Ectodermal cell (in vitro differentiated cells): Measurements from ENCODE around the gene EFHC1.

ENCODE experiments used
- H3K27ac ChIP-seq: 2 replicates; pipeline ENCODE4 v1.7.0; 2013; ENCODE audit warnings: mild to moderate bottlenecking, low read depth, low read length; ENCODE audit not compliant: insufficient read depth, poor library complexity, severe bottlenecking
- H3K27me3 ChIP-seq: 2 replicates; pipeline ENCODE4 v1.7.0; 2013; ENCODE audit warnings: mild to moderate bottlenecking, low read length; ENCODE audit not compliant: insufficient read depth, control insufficient read depth, poor library complexity, severe bottlenecking
- H3K36me3 ChIP-seq: one replicate; pipeline ENCODE4 v1.7.0; 2013; ENCODE audit warnings: low read length; ENCODE audit not compliant: control insufficient read depth, insufficient read depth
- H3K4me1 ChIP-seq: one replicate; pipeline ENCODE4 v1.7.0; 2013; ENCODE audit warnings: low read length; ENCODE audit not compliant: control insufficient read depth, insufficient read depth
- H3K4me3 ChIP-seq: 2 replicates; pipeline ENCODE4 v1.7.0; 2013; ENCODE audit warnings: low read depth, low read length, control low read depth; ENCODE audit not compliant: insufficient read depth
- H3K9me3 ChIP-seq: 2 replicates; pipeline ENCODE4 v1.7.0; 2013; ENCODE audit warnings: mild to moderate bottlenecking, low read length, moderate library complexity; ENCODE audit not compliant: control insufficient read depth
- WGBS, 2 experiments: methylation state at CpG; one replicate each; pipeline ENCODE4 v1.1.7; 2013; ENCODE audit warnings: missing lambda C conversion rate in 2 of 2; 5-methylcytosine and 5-hydroxymethylcytosine counted together

Gene EFHC1

DNA sequence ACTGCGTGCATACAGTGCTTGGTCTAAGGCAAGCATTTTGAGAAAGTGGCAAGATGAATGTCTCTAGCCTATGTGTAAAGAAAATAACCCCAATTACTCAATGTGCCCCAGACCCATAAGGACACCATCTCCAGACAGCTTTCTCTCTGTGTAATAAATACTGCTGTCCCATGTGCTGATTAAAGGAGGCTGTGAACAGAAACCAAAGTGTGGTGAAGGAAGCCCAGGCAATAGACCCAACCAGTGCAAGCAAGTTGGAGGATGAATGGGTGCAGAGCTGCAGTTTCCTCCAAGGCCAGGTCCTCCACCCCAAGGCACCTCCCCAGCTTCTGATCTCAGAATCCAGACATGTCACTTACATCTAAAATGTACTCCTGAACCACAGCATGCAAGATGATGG, 96.1 kb downstream of the EFHC1 start:
- no peak overlapping the region for H3K4me3 ChIP-seq
- H3K4me1 ChIP-seq: peaks cover 13% of the 10 kb centered on the region
- H3K27me3 ChIP-seq: no peaks in the 10 kb centered on the region
- H3K9me3 ChIP-seq: no peaks in the 10 kb centered on the region
- 94 to 100% methylated on average over 1 of the region's 1 CpG for WGBS, 2 experiments
- no peak overlapping the region for H3K27ac ChIP-seq
- no peaks in the 10 kb centered on the region for H3K36me3 ChIP-seq

DNA sequence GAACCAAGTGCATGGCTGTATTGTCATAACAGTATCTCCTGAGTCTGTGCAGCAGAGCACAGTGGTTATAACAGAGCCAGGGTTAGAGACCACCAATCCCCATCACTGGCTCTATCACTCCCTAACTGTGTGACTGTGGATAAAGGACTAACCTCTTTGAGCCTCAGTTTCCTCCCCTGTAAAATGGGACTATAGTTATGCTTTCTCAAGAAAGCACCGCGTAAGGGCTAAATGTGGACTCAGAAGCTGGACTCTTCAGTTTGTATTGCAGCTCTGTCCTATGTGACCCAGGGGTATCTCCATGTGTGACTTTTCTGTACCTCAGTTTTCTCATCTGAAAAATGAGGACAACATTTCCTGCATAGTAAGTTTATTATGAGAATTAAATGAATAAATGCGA, 96.8 kb downstream of the EFHC1 start:
- H3K27ac ChIP-seq: no peak overlapping the region
- H3K4me1 ChIP-seq: peaks cover 13% of the 10 kb centered on the region
- no peaks in the 10 kb centered on the region for H3K36me3 ChIP-seq

DNA sequence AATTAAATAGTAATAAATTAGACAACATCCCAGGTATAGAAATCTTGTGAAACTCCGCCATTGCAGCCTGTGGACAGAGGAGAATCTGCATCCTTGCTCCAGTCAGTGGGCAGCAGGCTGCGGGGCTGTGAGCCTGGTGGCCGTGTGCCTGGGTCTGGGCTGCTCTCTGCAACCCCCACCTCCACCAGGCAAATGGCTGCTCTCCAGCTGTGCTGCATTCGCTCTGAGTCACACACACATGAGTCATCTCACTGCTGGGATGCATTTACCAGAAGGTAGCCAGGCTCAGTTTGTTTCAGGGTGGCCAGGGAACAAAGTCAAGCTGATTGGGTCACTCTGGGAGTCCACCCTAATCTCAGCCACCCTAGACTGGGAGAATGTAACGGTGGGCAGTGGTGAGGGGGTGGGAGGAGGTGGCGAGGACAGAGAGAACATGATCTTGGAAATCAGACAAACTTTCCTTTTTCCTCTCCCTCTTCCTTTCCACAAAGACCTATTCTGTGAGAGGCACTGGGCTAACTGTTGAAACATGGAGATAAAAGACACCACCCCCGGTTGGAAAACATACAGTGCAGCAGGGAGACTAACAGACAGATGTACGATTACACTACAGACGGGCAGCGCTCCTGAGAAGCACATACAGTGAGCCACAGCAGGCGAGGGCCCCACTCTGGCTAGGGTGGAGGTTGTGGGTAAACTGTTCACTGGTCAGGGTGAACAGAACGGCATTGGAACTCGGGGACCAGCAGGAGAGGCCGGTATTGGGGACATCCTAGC, 97.5 kb downstream of the EFHC1 start:
- H3K4me1 ChIP-seq: peaks cover 13% of the 10 kb centered on the region
- no peaks in the 10 kb centered on the region for H3K27me3 ChIP-seq
- no peak overlapping the region for H3K27ac ChIP-seq
- no peak overlapping the region for H3K4me3 ChIP-seq
- no peaks in the 10 kb centered on the region for H3K36me3 ChIP-seq
- WGBS, 2 experiments: 55 to 63% methylated on average over 12 of the region's 14 CpGs
- no peaks in the 10 kb centered on the region for H3K9me3 ChIP-seq

More for the DNA sequence above, 96.8 kb downstream of the EFHC1 start:
- WGBS, 2 experiments: 99 to 100% methylated on average over 3 of the region's 3 CpGs
- Histone ChIP-seq H3K27me3 (no peaks in the 10 kb centered on the region), H3K4me3 (no peak overlapping the region), H3K9me3 (no peaks in the 10 kb centered on the region)

DNA sequence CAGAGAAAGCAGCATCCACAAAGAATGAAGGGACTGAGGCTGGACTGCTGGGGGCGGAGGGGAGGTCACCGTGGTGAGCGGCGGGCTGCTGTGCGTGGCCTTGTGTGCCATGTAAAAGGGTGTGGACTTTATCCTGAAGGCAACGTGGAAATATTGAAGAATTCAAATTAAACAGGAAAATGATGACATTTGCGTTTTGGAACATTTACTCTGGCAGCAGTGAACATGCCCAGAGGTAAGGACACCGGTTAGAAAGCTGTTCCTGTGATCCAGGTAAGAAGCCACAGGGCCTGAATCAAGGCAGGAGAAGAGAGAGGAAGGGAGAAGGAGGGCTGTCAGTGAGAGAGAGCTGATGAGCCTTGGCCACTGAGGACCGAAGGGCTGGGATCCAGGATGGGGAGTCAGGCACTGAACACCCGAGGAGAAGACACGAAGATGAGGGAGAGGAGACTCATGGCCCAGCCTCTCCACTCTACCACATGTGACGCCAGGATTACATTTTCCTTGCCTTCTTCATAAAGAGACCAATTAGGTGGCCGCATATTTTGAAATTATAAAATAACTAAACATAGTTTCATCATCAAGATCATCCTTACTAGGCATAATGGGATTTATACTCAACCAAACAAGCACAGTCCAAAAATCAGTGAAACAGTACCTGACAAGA, 98.3 kb downstream of the EFHC1 start:
- H3K36me3 ChIP-seq: no peaks in the 10 kb centered on the region
- no peak overlapping the region for H3K27ac ChIP-seq
- no peaks in the 10 kb centered on the region for H3K9me3 ChIP-seq
- H3K4me3 ChIP-seq: no peak overlapping the region
- H3K4me1 ChIP-seq: peaks cover 13% of the 10 kb centered on the region
- WGBS, 2 experiments: 84 to 86% methylated on average over 13 of the region's 13 CpGs
- H3K27me3 ChIP-seq: no peaks in the 10 kb centered on the region

DNA sequence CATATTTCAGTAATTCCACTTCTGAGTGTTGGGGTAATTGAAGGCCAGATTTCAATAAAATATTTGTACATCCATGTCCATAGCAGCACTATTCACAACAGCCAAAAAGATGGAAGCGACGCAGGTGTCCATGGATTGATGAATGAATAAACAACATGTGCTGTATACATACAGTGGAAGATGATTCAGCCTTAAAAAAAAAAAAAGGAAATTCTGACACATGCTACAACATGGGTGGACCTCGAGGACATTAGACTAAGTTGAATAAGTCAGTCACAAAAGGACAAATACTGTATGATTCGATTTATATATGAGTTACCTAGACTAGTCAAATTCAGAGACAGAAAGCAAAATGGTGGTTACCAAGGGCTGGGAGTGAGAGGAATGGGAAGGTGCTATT, 99.5 kb downstream of the EFHC1 start:
- 94 to 98% methylated on average over 4 of the region's 4 CpGs for WGBS, 2 experiments
- Histone ChIP-seq H3K36me3 (no peaks in the 10 kb centered on the region), H3K27me3 (no peaks in the 10 kb centered on the region), H3K4me1 (peaks cover 13% of the 10 kb centered on the region), H3K4me3 (no peak overlapping the region), H3K27ac (no peak overlapping the region), H3K9me3 (no peaks in the 10 kb centered on the region)

DNA sequence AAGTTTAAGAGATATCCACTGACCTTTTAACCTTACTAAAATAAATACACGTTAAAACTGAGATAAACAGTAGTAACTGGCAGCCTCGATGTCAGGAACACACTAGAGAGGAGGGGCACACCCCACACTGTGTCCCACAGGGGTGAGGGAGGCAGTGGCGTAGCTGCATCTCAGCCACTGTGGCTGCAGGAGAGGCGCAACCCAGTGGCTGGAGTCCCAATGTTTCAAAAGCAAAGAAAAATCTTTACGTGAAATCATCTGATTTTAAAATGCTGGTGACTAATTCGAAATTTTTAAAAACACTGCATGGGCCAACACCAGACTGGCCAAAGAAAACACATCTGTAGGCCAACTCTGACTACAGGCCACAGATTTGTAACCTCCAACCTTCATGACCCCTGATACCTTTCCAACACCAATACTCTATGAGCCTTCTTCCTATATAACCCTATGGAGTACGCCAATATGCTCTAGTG, 102.0 kb downstream of the EFHC1 start:
- 91 to 92% methylated on average over 7 of the region's 7 CpGs for whole genome bisulfite sequencing, 2 experiments

DNA sequence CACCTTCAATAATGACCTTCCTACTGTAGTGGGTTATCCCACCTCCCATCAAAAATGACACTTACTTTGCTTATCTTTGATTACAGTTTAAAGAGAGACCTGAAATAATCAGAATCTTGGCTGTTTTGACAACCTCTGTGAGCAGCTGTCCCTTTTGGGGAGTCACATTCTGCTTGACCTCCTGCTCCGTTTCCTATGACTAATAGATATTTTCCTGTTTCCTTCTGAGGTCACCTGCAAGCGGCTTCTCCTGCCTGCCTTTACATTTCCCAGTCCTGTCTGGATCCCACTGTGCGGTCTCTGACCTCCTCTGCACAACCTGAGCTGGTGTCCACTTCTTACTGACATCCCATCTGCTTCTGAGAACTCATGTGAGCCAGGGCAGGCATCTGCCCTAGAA, 102.5 kb downstream of the EFHC1 start:
- H3K4me1 ChIP-seq: peaks cover 10% of the 10 kb centered on the region
- H3K27ac ChIP-seq: no peak overlapping the region
- H3K9me3 ChIP-seq: no peaks in the 10 kb centered on the region
- no peak overlapping the region for H3K4me3 ChIP-seq
- no peaks in the 10 kb centered on the region for H3K36me3 ChIP-seq
- WGBS, 2 experiments: 91 to 92% methylated on average over 3 of the region's 3 CpGs
- H3K27me3 ChIP-seq: no peaks in the 10 kb centered on the region

More for the DNA sequence above, 102.0 kb downstream of the EFHC1 start:
- H3K27ac ChIP-seq: no peak overlapping the region
- peaks cover 13% of the 10 kb centered on the region for H3K4me1 ChIP-seq
- no peaks in the 10 kb centered on the region for H3K9me3 ChIP-seq
- H3K36me3 ChIP-seq: no peaks in the 10 kb centered on the region
- no peak overlapping the region for H3K4me3 ChIP-seq
- H3K27me3 ChIP-seq: no peaks in the 10 kb centered on the region

DNA sequence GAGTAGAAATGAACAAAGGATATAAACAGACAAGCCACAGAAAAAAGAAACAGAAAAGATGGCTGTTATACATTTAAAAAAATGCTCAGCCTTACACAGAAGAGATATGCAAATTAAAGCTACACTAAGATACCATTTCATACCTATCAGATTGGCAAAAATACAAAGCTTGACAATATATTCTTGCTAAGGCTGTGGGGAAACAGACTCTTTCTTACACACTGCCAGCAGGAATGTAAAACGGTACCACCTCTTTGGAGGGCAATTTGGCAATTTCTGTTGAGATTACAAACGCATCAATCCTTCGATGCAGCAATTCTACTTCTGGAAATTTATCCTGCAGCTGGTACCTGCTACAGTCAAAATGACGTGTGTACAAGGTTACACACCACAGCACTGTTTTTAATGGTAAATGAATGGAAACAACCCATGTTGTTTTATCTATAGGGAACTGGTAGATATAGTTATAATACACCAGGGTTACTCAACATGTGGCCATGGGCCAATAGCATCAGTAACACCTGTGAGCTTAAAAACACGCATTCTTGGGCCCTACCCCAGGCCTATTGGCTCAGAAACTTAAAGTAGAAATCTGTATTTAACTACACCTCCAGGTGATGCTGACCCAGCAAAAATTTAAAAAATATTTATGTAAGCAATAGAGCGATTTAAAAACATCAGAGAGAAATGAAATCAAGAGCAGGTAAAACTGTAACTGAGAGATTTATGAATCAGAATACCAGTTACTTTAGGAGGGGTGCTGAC, 103.4 kb downstream of the EFHC1 start:
- Histone ChIP-seq H3K27ac (no peak overlapping the region), H3K27me3 (no peaks in the 10 kb centered on the region), H3K9me3 (no peaks in the 10 kb centered on the region), H3K4me1 (peaks cover under 1% of the 10 kb centered on the region), H3K4me3 (no peak overlapping the region), H3K36me3 (no peaks in the 10 kb centered on the region)
- 91 to 96% methylated on average over 6 of the region's 6 CpGs for WGBS, 2 experiments

DNA sequence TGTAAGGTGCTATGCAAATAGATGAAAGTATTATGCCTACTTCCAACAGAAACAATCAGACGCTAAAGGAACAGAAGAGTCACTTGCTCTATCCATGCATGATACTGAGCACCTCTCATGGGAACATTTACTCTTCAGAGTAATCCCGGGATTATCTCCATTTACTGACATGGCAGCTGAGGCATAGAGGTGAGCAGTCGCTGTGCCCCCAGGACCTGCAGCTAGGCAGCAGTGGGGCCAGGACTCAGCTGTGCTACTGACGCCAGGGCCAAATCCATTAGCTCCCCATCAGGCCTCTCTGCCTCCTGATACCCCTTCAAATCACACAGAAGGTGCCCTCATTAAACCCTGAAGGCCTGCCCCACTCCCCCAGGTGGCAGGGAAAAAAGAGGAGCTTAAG, 104.8 kb downstream of the EFHC1 start:
- Histone ChIP-seq H3K4me3 (no peak overlapping the region), H3K4me1 (no peaks in the 10 kb centered on the region), H3K9me3 (no peaks in the 10 kb centered on the region), H3K27ac (no peak overlapping the region), H3K27me3 (no peaks in the 10 kb centered on the region), H3K36me3 (no peaks in the 10 kb centered on the region)
- WGBS, 2 experiments: 87 to 89% methylated on average over 4 of the region's 4 CpGs

DNA sequence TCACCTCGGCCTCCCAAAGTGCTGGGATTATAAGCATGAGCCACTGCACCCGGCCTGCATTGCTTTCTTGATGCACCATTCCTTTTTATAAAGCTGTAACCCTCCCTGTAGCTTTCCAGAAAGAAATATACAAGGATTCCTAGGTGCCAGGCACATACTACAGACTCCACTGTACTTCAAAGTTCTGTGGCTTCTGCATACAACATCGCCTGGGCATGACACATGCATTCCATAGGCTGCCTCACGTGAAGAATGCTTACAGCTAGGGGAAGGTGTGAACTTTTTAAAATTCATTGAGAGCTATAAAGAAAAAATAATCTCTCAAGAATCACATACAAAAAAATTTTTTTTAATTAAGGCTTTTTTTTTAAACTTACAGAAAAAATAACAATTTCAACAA, 106.5 kb downstream of the EFHC1 start:
- H3K36me3 ChIP-seq: no peaks in the 10 kb centered on the region
- H3K4me3 ChIP-seq: no peak overlapping the region
- no peaks in the 10 kb centered on the region for H3K9me3 ChIP-seq
- no peaks in the 10 kb centered on the region for H3K27me3 ChIP-seq
- no peaks in the 10 kb centered on the region for H3K4me1 ChIP-seq
- 92 to 93% methylated on average over 2 to 3 of the region's 4 CpGs for WGBS, 2 experiments
- H3K27ac ChIP-seq: no peak overlapping the region
